Caki2 (cell line): ENCODE data around the gene LRRC38. TPM values are rescaled to one million over a fixed set of nuclear protein-coding genes. Genes with fewer than 3 reads are reported as not detected.
A peak's percentile ranks its signal among the peaks of the same experiment; 100 is the strongest.

ENCODE experiments used
- DNase-seq: peaks from one replicate; pipeline ENCODE4 v3.0.0-alpha.2; 2015; ENCODE audit warnings: low read depth
- in situ Hi-C: cut with HindIII; loops from 2 replicates; pipeline ENCODE4 v1.10.0; 2016; ENCODE audit warnings: low sequenced_read_pairs, low pct_unique_long_range_greater_than_20kb, mixed read lengths
- total RNA-seq: library from RNA; depleted of rRNA; stranded (reverse); fragments of >200 nt; shearing (Covaris generic); gene quantifications from 2 replicates; pipeline ENCODE4 v1.2.3, GENCODE V29; 2014; ENCODE audit warnings: low replicate concordance

The LRRC38 gene
- total RNA-seq, 1 experiment from 2014 or later: not detected

DNA sequence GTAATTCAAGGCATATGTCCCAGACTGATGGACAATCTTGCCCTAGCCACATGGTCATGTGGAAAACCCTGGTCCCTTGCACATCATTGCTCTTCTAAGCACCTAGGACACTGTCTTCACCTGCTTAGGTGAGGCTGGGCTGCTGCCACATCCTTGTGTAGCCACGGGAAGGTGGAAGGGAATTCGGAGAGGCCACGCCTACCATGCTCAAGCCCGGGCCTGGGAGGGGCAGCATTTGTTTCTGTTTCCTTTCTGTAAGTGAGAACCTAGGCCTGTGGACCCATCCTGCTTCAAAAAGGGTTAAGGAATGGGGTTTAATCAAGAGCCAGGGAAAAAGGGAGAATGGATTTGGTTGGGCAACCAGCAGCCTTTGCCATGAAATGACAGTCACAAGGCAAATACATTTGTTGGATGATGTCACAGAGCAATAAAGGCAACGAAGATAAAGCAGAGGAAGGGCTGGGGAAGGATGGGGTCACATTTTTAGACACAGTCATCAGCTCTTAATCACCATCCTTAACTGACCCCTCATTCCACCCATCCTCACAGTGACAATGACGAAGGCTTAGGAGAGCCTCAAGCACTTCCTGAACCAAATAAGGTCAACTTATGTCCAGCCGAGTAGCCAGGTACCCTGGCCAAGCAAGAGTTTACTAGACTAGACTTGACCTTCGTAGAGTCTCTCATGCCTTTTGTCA lies 10.1 kb upstream of the LRRC38 start:
- peak; percentile 32 for DNase-seq
- in situ Hi-C loops: no loop called here

DNA sequence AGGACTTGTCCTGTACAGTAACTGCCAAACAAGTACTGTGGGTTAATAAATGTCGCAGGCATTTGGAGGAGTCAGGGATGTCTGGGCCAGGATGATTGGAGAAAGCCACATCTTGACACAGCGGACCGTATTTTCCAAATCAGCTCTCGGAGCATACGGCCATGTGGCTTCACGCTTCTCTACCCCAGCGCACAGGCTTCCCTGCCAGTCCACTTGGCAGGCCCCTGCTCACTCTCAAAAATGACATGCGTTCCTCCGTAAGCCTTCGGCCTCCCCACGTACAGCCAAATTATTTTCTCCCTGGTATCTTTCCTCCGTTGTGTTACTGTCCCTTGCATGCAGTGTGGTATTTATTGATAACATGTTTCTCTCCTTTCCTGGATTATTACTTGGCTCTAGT lies 7.2 kb upstream of the LRRC38 start:
- in situ Hi-C loops: no loop called here
- DNase-seq: no peak

DNA sequence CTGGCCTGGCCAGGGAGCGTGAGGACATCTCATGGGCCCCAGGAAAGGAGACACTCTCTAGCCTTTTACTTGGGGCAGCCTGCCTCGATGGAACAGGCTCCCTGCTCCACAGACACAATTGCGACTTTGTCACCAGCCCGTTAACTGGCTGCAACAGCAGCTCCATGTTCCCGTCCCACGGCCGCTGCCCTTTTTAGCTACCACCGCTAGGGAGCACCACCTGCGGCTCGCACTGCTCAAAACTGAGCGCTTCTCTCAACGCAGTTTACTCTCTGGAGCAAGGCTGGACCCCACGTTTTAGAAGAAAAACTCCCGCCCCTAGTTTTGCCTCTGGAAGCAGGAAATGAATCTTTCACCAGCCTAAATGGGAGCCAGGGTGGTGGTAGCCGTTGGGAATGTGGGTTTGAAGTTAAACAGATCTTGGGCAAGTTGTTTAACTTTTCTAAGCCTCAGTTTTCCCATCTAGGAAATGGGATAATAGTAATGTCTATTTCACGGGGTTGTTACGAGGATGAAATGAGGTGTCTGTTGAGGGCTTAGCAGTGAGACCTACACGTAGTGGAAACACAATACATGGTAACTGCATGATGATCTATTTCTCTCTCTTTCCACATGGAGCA lies 3.5 kb upstream of the LRRC38 start:
- DNase-seq: no peak
- in situ Hi-C loops: no loop called here

DNA sequence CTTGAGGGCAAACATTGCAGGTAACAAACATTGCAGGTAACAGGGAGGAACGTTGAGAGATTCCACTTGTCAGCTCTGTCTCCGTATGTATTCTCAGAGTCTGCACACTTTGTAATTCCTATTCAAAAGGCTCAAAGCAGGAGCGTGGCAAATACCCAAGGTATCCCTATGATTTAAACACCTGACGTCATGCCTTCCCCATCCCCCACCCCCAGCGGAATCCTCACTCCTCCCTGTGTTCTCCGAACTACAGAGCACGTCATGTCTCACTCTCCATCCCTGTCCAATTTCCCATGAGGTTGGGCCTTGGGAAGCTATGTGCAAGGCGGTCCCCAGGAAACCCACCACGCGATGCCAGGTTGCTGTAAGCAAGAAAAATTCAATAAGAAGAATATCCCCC lies 2.8 kb upstream of the LRRC38 start:
- in situ Hi-C loops: no loop called here
- DNase-seq: no peak

DNA sequence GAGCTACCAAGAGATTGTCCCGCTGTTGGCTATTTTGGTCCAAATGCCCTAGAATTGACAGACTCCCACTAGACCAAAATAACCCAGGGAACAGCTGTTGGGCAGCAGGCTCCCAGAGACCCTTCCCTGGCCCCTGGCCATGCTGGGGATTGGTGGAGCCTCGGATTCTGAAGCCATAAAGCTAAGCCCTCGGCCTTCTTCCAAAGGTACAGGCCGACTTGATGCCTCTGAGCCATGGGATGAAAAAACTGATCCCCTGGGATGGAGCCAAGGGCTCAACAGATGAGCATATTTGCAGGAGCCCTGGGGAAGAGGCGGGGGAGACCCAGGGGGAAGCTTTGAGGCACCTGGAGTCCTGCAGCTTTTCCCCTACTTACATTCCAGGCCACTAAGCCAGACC lies 1.0 kb upstream of the LRRC38 start:
- in situ Hi-C loops: no loop called here
- DNase-seq: no peak

DNA sequence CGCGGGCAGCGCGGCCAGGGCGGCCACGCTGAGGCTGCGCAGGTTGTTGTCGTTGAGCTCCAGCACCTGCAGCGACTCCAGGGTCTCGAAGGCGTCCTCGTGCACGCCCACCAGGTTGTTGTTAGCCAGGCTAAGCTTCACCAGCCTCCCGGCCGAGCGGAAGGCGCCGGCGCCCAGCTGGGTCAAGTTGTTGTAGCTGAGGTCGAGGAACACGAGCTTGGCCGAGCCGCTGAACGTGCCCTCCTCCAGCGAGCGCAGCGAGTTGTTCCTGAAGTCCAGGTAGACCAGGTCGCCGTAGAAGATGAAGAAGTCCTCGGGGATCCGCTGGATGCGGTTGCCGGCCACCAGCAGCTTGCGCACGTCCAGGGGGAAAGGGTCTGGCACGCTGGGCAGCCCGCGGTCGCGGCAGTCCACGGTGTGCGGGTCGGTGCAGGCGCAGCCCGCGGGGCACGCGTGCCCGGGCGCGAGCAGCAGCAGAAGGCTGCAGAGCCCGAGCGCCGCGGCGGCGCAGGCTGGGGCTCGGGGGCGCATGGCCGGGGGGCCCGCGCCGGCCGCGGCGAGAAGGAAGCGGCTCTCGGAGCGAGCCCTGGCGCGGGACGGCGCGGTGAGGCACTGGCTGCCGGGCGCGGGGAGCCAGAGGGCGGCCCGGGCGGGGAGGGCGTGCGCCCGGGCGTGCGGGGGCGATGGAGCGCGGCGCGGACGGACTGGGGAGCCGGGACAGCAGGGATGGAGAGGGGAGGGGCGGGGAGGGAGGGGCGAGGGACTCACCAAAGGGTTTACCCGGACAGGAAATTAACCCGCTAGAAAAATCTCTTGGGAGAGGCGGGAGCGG lies 524 bp downstream of the LRRC38 start:
- no peak for DNase-seq
- in situ Hi-C loops: no loop called here

DNA sequence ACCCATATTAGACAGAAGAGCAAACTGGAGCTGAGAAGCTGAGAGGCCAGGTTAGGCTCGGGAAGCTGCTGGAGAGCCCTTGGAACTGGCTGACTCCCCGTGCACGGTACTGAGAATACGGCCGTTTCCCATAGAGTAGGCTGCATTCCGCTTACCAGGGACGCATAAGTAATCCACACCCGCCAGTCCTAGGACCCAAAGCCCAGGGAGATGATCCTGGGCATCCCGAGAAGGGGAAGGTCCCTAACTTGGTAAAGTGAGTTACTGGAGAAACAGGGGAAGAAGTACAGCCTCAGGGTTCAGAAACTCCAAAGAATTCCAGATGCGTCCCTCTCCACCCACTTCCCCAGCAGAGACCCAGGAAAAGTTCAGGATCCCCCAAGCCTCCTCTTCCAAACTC lies 1.3 kb downstream of the LRRC38 start:
- no peak for DNase-seq
- in situ Hi-C loops: no loop called here

DNA sequence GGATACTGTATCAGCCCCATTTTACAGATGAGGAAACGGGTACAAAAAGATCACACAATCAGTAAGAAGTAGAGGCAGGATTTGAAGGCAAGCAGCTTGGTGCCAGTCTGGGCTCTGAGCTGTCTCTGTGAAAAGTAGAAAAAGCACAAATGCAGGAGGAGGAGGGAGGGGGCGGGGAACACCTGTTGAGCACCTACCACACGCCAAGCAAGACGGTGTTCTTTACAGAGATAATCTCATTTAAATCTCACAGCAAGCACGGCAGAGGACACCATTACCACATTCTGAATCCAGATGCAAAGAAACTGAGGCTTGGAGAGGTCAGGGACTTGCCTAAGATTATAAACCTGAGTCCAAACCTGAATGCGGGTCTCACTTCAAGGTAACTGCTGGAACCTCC lies 3.3 kb downstream of the LRRC38 start:
- in situ Hi-C loops: no loop called here
- DNase-seq: no peak

DNA sequence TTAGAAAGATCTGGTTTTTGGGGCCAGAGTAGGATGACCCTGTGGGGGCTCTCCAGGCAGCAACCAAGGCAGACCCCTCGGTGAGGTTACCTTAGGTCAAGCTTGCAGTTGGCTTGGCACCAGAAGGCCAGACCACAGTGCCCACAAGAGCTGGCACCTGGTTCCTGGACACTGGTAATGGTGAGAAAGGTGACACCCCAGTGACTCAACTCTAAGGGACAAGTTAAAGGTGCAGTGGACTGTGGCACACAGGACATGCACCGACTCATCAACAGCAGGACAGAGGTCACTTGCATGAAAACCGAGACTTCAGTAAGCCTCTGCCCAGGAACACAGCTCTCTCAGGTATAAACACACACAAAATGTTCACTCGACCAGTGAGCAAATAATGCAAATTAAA lies 6.7 kb downstream of the LRRC38 start:
- in situ Hi-C loops: no loop called here

DNA sequence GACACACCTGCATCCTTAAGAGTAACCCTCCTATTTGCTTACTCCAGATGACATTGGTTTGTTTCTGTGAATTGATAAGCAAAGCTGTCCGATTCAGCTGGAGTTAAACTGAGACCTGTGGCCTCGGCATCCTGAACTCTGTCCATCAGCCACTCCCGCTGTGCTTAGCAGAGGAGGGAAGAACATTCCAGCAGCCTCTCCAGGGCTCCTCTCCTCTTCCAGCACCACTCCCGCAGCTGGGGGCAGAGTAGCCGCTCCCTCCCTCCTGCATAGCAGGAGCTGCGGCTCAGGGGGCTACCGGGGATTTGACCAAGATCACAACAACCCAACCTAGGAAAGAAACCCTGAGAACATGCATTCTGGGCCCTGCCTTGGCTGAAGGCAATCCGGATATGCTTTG lies 8.8 kb downstream of the LRRC38 start:
- no peak for DNase-seq
- in situ Hi-C loops: no loop called here

More for the DNA sequence above, 6.7 kb downstream of the LRRC38 start:
- DNase-seq: peak; percentile 41

DNA sequence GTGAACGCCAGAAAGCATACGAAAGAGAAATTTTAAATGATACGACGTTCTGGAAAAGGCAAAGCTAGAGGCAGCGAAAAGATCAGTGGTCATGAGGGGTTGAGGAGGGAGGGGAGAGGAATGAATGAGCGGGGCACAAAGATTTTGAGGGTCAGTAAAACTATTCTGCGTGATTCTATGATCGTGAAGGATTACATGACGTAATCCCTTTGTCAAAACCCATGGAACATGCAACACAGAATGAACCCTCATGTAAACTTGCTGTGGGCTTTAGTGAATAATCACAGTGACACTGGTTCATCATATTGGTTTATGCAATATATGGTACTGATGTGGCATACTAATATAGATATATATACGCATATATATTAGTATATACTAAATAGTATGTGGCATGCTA lies 13.0 kb downstream of the LRRC38 start:
- DNase-seq: no peak
- in situ Hi-C loops: no loop called here

DNA sequence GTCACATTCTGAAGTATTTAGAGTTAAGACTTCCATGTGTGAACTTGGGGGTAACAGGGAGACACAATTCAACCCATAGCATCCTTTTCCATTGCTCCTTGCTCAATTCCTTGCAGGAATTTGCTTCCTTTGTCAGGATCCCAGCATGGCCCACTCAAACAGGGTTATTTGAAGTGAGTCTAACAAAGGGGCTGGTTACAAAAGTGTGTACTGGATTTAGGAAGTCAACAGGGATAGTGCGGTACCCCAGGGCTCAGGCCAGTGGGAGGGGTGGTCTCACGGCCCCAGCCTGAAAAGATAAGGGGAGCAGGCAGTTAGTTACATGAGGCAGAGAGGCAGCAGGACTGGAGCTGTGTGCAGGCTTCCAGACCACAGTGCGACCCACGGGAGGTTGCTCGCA lies 14.4 kb downstream of the LRRC38 start:
- no peak for DNase-seq
- in situ Hi-C loops: no loop called here

DNA sequence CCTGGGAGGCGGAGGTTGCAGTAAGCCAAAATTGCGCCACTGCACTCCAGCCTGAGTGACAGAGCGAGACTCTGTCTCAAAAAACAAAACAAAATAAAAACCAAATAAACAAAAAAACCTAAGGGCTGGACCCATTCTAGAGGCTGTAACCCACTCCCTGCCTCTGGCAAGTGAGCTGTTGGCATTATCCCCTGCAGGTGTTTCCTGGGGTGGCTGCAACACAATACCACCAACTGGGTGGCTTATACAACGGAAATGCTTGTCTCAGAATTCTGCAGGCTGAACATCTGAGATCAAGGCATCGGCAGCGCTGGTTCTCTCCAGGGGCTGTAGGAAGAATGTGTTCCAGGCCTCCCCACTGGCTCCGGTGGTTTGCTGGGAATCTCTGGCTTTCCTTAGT lies 15.2 kb downstream of the LRRC38 start:
- DNase-seq: no peak
- in situ Hi-C loops: no loop called here

DNA sequence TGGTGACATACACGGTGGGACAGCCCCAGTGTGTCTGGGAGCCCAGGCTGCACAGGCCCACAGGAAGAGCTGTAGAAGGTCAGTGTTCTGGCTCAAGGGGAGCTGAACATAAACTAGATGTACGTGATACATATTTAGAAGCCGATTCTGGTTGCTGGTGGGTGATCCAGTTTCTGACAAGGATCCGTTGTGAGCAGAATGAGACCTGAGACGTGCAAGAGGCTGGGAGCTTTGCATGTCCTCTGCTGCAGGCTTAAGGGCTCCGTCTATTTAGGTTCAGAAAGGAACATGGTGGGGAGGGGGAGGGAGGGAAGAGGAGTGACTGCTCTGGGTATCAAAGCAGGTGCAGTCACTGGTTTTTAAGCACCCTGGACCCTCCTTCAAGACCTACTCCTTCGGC lies 18.6 kb downstream of the LRRC38 start:
- no peak for DNase-seq
- in situ Hi-C loops: no loop called here

DNA sequence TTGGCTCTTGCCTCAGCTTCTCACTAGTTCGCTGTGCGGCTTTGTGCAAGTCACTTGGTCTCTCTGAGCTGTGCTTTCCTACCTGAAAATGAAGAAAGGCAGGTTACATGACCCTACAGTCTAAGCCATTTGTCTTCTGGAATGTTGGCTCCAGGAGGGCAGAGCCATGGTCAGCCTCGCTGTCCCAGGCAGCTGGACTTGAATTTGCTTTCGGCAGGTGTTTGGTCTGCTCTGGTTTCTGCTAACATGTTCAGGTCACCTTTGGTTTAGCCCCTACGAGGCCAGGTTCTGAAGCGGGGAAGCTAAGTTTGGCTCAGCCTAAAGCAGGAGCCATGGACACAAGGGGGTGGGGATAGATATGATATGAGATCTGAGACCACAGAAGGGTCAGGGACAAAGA lies 19.1 kb downstream of the LRRC38 start:
- no peak for DNase-seq
- in situ Hi-C loops: no loop called here

DNA sequence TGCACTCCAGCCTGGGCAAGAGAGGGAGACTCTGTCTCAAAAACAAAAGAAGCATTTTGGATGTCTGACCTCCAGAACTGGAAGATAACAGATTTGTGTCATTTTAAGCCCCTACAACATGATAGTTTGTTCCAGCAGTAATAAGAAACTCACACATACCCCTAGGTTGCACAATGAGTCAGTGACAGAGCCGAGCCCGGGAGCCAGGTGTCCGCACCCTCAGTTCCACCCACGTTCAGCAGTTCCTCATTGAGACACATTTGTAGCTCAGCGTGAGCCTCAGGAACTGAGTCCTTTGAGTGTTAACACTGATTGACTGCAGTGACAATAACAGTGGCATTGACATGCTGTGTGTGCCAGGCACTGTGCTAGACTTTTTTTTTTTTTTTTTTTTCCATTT lies 19.8 kb downstream of the LRRC38 start:
- in situ Hi-C loops: no loop called here
- DNase-seq: no peak

DNA sequence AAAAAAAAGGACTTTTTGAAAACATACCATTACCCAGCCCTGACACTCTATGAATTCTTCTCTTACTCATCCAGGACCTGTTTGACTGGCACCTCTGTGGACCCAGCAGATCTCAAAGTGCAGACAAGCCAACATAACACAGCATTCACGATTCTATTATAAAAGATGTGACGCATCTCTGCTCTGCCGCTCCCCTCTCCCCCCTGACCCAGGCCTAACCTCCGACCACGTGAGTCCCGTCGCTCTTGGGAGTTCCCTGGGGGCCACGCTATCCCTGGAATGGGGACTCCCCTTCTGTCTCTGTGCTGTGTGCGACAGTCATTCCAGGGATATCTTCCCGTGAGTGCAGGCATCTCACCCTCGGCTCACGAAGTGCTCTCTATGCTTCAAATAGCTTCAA lies 21.1 kb downstream of the LRRC38 start:
- DNase-seq: no peak
- in situ Hi-C loops: no loop called here

DNA sequence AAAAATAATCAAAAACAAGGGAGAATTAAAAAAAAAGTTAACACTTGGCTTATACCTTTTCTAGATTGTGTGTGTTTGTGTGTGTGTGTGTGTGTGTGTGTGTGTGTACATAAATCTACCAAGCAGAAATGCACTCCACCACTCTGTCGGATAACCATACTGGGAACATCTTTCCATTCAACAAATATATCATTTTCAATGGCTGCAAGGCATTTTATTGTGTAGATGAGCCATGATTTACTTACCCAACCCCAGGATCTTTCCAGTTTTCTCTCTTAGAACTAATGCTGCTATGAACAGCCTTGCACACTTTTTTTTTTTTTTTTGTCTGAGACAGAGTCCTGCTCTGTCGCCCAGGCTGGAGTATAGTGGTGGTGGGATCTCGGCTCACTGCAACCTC lies 25.8 kb downstream of the LRRC38 start:
- DNase-seq: no peak
- in situ Hi-C loops: no loop called here

DNA sequence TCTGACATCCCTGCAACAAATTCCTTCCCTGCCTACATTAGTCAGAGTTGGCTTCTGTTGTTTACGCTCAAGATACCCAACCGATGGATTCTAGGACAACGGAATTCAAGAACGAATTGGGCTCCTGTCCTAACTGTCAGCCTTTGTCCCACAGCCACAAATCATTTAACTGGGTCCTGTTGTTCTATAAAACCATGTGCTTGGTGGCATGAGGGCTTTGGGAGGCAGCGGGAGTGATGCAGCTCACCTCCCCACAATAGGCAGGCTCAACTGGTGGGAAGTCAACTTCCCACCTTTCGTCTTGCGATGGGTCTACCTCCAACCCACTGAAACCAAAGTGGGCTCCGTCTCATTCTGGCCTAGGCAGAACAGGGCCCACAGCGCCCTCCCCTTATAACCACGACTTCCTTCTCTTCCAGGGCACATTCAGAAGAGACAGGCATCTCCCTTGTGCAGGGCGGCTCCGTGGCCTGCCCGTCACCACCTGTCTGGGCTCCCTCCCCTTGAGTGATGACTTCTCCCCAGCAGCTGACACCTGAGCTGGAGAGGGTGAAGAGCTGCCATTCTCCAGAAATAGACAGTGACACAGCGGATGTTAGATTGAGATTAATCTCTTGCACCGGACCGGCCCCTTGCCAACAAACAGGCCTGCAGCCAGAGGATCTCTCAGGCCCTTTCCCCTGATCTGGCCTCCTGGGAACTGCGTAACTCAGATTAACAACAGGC lies 26.5 kb downstream of the LRRC38 start:
- in situ Hi-C loops: no loop called here
- DNase-seq: no peak
